ENCODE data around the gene SHH.

SHH gene
- total RNA-seq = 0 reads per million in 2 donors

GRCh38 chr7:155811895-155812761, at the start of gene SHH:
Gene SHH (minus strand): TSS chr7:155812463. CDS start chr7:155812122, 341 bp downstream.
- no peak for DNase-seq

- DNase-seq = no peak
These were observed 49.2 kb upstream of the SHH start for GRCh38 chr7:155861480-155861868.

GRCh38 chr7:155860840-155861479, 48.7 kb upstream of the SHH start:
- no peak for DNase-seq

- DNase-seq = no peak
These were observed 48.2 kb upstream of the SHH start for GRCh38 chr7:155860461-155860839.

GRCh38 chr7:155858521-155859061, 46.3 kb upstream of the SHH start:
- DNase-seq = no peak

- DNase-seq = no peak
These were observed 44.9 kb upstream of the SHH start for GRCh38 chr7:155857141-155857540.

GRCh38 chr7:155856656-155857055, 44.4 kb upstream of the SHH start:
- DNase-seq = no peak

GRCh38 chr7:155852426-155853301, 40.4 kb upstream of the SHH start:
- no peak for DNase-seq

GRCh38 chr7:155851892-155852291, 39.6 kb upstream of the SHH start:
- no peak for DNase-seq

- DNase-seq = no peak
These were observed 38.8 kb upstream of the SHH start for GRCh38 chr7:155850766-155851678.

- no peak for DNase-seq
These were observed 37.8 kb upstream of the SHH start for GRCh38 chr7:155850001-155850436.

GRCh38 chr7:155848691-155849669, 36.7 kb upstream of the SHH start:
- no peak for DNase-seq

GRCh38 chr7:155847821-155848435, 35.7 kb upstream of the SHH start:
- DNase-seq = no peak

- DNase-seq = no peak
These were observed 34.7 kb upstream of the SHH start for GRCh38 chr7:155846936-155847335.

- no peak for DNase-seq
These were observed 33.9 kb upstream of the SHH start for GRCh38 chr7:155846156-155846555.

- no peak for DNase-seq
These were observed 33.0 kb upstream of the SHH start for GRCh38 chr7:155845226-155845625.

- DNase-seq = no peak
These were observed 32.3 kb upstream of the SHH start for GRCh38 chr7:155844526-155844925.

GRCh38 chr7:155844019-155844453, 31.8 kb upstream of the SHH start:
- DNase-seq = no peak

- no peak for DNase-seq
These were observed 31.3 kb upstream of the SHH start for GRCh38 chr7:155843426-155844018.

Measured in T-helper 9 cell (primary cell).